Mucosa of rectum (tissue), 2 donors: Measurements from ENCODE around the gene MNT.
"Not testable (repeated sequence)": the region's sequence is repeated elsewhere in the genome, so short reads cannot be mapped to it uniquely, and the experiment has no call there.

ENCODE experiments used
- H3K27ac ChIP-seq, 2 donors: one replicate each; pipeline ENCODE4 v1.7.0; 2013; ENCODE audit warnings: inconsistent platforms in 2 of 2, low read depth in 2 of 2, low read length in 2 of 2
- H3K27me3 ChIP-seq, 2 donors: one replicate each; pipeline ENCODE4 v1.7.0; 2013; ENCODE audit warnings: low read length in 2 of 2; ENCODE audit not compliant: control insufficient read depth in 2 of 2, insufficient read depth in 2 of 2
- H3K36me3 ChIP-seq, 2 donors: one replicate each; pipeline ENCODE4 v1.7.0; 2013; ENCODE audit warnings: low read length in 2 of 2; ENCODE audit not compliant: control insufficient read depth in 2 of 2, insufficient read depth in 2 of 2
- H3K4me1 ChIP-seq, 2 donors: one replicate each; pipeline ENCODE4 v1.7.0; 2013; ENCODE audit warnings: low read length in 2 of 2, mild to moderate bottlenecking in 1 of 2; ENCODE audit not compliant: control insufficient read depth in 2 of 2, insufficient read depth in 2 of 2
- H3K4me3 ChIP-seq, 2 donors: one replicate each; pipeline ENCODE4 v1.7.0; 2013; ENCODE audit warnings: low read length in 2 of 2
- H3K9ac ChIP-seq, 2 donors: one replicate each; pipeline ENCODE4 v1.7.0; 2013; ENCODE audit warnings: low read length in 2 of 2, low read depth in 1 of 2, mild to moderate bottlenecking in 1 of 2
- H3K9me3 ChIP-seq, 2 donors: one replicate each; pipeline ENCODE4 v1.7.0; 2013; ENCODE audit warnings: low read length in 2 of 2; ENCODE audit not compliant: control insufficient read depth in 2 of 2
- donor health status: healthy.
- donor health status: Normal muscosa, but diverticular disease.

Gene MNT

GRCh38 chr17:2400877-2401425 lies at the start of gene MNT:
Gene MNT (minus strand): TSS chr17:2401060. CDS start chr17:2400712, 348 bp downstream.
- peak within 1 kb of the TSS; percentile 100 for H3K27ac ChIP-seq
- H3K4me1 ChIP-seq: peaks cover 60 to 68% of the 10 kb centered on the region in 2 donors
- H3K36me3 ChIP-seq: no peaks in the 10 kb centered on the region
- H3K9me3 ChIP-seq: no peaks in the 10 kb centered on the region
- H3K4me3 ChIP-seq: peak within 1 kb of the TSS; percentile 89 to 91
- peak within 1 kb of the TSS; percentile 96 to 99 for H3K9ac ChIP-seq
- H3K27me3 ChIP-seq: no peaks in the 10 kb centered on the region

GRCh38 chr17:2450016-2450650 lies 49.3 kb upstream of the MNT start:
- Histone ChIP-seq H3K9ac (no peak overlapping the region), H3K4me1 (no peaks in the 10 kb centered on the region), H3K27ac (no peak overlapping the region), H3K36me3 (no peaks in the 10 kb centered on the region), H3K27me3 (no peaks in the 10 kb centered on the region), H3K9me3 (no peaks in the 10 kb centered on the region), H3K4me3 (no peak overlapping the region)

GRCh38 chr17:2449486-2449885 lies 48.6 kb upstream of the MNT start:
- H3K36me3 ChIP-seq: no peaks in the 10 kb centered on the region
- H3K9me3 ChIP-seq: no peaks in the 10 kb centered on the region
- no peak overlapping the region for H3K4me3 ChIP-seq
- H3K4me1 ChIP-seq: no peaks in the 10 kb centered on the region
- H3K27me3 ChIP-seq: no peaks in the 10 kb centered on the region
- no peak overlapping the region for H3K27ac ChIP-seq
- H3K9ac ChIP-seq: no peak overlapping the region

GRCh38 chr17:2447479-2447878 lies 46.6 kb upstream of the MNT start:
- H3K9ac ChIP-seq, H3K27me3 ChIP-seq, H3K4me1 ChIP-seq, H3K9me3 ChIP-seq, H3K36me3 ChIP-seq, H3K27ac ChIP-seq, H3K4me3 ChIP-seq: not testable (repeated sequence)

GRCh38 chr17:2445638-2446037 lies 44.8 kb upstream of the MNT start:
- Histone ChIP-seq H3K9ac (no peak overlapping the region), H3K36me3 (peaks cover 3 to 6% of the 10 kb centered on the region in 2 donors), H3K4me3 (no peak overlapping the region), H3K27ac (no peak overlapping the region), H3K27me3 (no peaks in the 10 kb centered on the region), H3K4me1 (peaks cover 7 to 11% of the 10 kb centered on the region in 2 donors), H3K9me3 (no peaks in the 10 kb centered on the region)

- Histone ChIP-seq H3K4me1 (peaks cover 7 to 11% of the 10 kb centered on the region in 2 donors), H3K9me3 (no peaks in the 10 kb centered on the region), H3K9ac (no peak overlapping the region), H3K36me3 (peaks cover 4 to 7% of the 10 kb centered on the region in 2 donors), H3K27me3 (no peaks in the 10 kb centered on the region), H3K27ac (no peak overlapping the region), H3K4me3 (no peak overlapping the region)
Measured at GRCh38 chr17:2444382-2444781, 43.5 kb upstream of the MNT start.

GRCh38 chr17:2442166-2442565 lies 41.3 kb upstream of the MNT start:
- Histone ChIP-seq H3K27ac (peak overlapping the region; percentile 67 to 82), H3K4me3 (peak overlapping the region; percentile 23 to 49), H3K27me3 (no peaks in the 10 kb centered on the region), H3K9ac (peak overlapping the region in 1 of 2 donors; percentile 60), H3K36me3 (peaks cover 11 to 21% of the 10 kb centered on the region in 2 donors), H3K4me1 (peaks cover 7 to 11% of the 10 kb centered on the region in 2 donors), H3K9me3 (no peaks in the 10 kb centered on the region)

- H3K9ac ChIP-seq: no peak overlapping the region
- no peaks in the 10 kb centered on the region for H3K27me3 ChIP-seq
- H3K4me3 ChIP-seq: no peak overlapping the region
- H3K4me1 ChIP-seq: peaks cover 7 to 11% of the 10 kb centered on the region in 2 donors
- no peaks in the 10 kb centered on the region for H3K9me3 ChIP-seq
- peaks cover 16 to 34% of the 10 kb centered on the region in 2 donors for H3K36me3 ChIP-seq
- no peak overlapping the region for H3K27ac ChIP-seq
Measured at GRCh38 chr17:2440930-2441329, 40.1 kb upstream of the MNT start.

- H3K36me3 ChIP-seq: peaks cover 16 to 41% of the 10 kb centered on the region in 2 donors
- not testable (repeated sequence) for H3K4me3 ChIP-seq, H3K27ac ChIP-seq, H3K9me3 ChIP-seq, H3K9ac ChIP-seq, H3K27me3 ChIP-seq
- H3K4me1 ChIP-seq: peaks cover 7 to 11% of the 10 kb centered on the region in 2 donors
Measured at GRCh38 chr17:2439997-2440396, 39.1 kb upstream of the MNT start.

- Histone ChIP-seq H3K36me3 (peaks cover 16 to 46% of the 10 kb centered on the region in 2 donors), H3K4me1 (peaks cover 7 to 11% of the 10 kb centered on the region in 2 donors), H3K27ac (no peak overlapping the region), H3K4me3 (no peak overlapping the region), H3K9me3 (no peaks in the 10 kb centered on the region), H3K27me3 (no peaks in the 10 kb centered on the region), H3K9ac (no peak overlapping the region)
Measured at GRCh38 chr17:2438823-2439222, 38.0 kb upstream of the MNT start.
